ENCODE data around the gene ITGAD. TPM values are rescaled to one million over a fixed set of nuclear protein-coding genes. Genes with fewer than 3 reads are reported as not detected.

The ITGAD gene
- total and polyA plus RNA-seq, 2 of the 4 experiments (the other 2 are of a cell fraction): not detected

DNA sequence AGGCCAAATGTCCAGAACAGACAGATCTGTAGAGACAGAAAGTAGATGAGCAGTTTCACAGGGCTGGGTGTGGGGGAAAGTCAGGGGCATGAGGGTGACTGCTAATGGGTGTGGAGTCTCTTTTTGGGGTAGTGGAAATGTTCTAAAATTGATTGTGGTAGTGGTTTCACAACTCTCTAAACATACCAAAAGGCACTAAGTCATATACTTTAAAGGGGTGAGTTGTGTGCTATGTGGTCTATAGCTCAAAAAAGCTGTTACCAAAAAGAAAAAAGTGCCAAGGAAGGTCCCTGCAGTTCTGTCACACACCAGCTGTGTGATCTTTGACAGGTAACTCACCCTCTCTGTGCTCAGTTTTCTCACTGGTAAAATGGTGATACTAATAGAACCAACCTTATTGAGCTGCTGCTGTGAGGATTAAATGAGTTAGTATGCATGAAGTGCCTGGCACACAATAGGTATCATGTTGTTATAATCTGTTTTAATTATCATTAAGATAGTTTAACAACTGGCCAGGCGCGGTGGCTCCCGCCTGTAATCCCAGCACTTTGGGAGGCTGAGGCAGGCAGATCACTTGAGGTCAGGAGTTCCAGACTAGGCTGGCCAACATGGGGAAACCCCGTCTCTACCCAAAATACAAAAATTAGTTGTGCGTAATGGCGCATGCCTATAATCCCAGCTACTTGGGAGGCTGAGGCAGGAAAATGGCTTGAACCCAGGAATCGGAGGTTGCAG lies 27.8 kb upstream of the ITGAD start:
- Histone ChIP-seq H2AK9ac (replicated peaks; ENCODE audit: low read depth, low read length, poor library complexity) (no peak overlapping the region), H3K27ac (ENCODE audit: insufficient read depth, low read length) (no peak overlapping the region), H4K5ac (ENCODE audit: low read depth, low read length) (no peak overlapping the region), H3K4ac (ENCODE audit: low read depth, low read length) (no peak overlapping the region), H2AFZ (replicated peaks; ENCODE audit: low read length, poor library complexity) (no peak overlapping the region), H3K4me1 (ENCODE audit: control insufficient read depth, insufficient read depth, low read length) (no peaks in the 10 kb centered on the region), H4K8ac (ENCODE audit: low read depth in 2 of 2, low read length in 2 of 2) (no peak overlapping the region), H3K4me3 (ENCODE audit: insufficient read depth, low read depth, low read length) (no peak overlapping the region), H3K4me2 (ENCODE audit: low read depth, low read length) (no peak overlapping the region), H3K18ac (ENCODE audit: low read depth, low read length) (no peak overlapping the region), H3K9me1 (ENCODE audit: insufficient read depth, low read length) (no peaks in the 10 kb centered on the region), H2BK120ac (ENCODE audit: low read depth, low read length) (no peak overlapping the region), H4K20me1 (ENCODE audit: insufficient read depth, low read length) (no peaks in the 10 kb centered on the region), H3K23ac (ENCODE audit: low read depth, low read length) (no peak overlapping the region), H2BK5ac (ENCODE audit: low read depth, low read length, poor library complexity, severe bottlenecking) (no peak overlapping the region), H3K36me3 (ENCODE audit: control insufficient read depth, insufficient read depth, low read length) (no peaks in the 10 kb centered on the region), H2AK5ac (ENCODE audit: low read depth, low read length) (no peak overlapping the region), H4K91ac (ENCODE audit: insufficient read depth, low read depth, low read length) (no peak overlapping the region), H3K9me3 (ENCODE audit: control insufficient read depth, insufficient read depth, low read length) (no peaks in the 10 kb centered on the region), H2BK15ac (ENCODE audit: low read depth, low read length) (no peak overlapping the region), H3K14ac (replicated peaks; ENCODE audit: low read depth, low read length) (no peak overlapping the region), H3K56ac (ENCODE audit: extremely low read depth, insufficient read depth, low read length) (no peak overlapping the region), H3K27me3 (ENCODE audit: control insufficient read depth, insufficient read depth, low read length) (no peaks in the 10 kb centered on the region; the same call in 1 of the 2 replicates), H3K79me1 (ENCODE audit: low read depth in 1 of 2, low read length in 2 of 2) (no peaks in the 10 kb centered on the region), H2BK20ac (ENCODE audit: low read depth, low read length) (no peak overlapping the region), H3K9ac (ENCODE audit: low read depth, low read length) (no peak overlapping the region)
- no peak for ATAC-seq (ENCODE audit: low read depth)
- in situ Hi-C loops (cut with MboI; ENCODE audit: low sequenced_read_pairs) (no loop called here), intact Hi-C loops (cut with micrococcal nuclease) (no loop called here), dilution Hi-C loops (cut with HindIII; ENCODE audit: low sequenced_read_pairs, unreplicated experiment) (no loop called here)
- no CpG with 5 or more reads among the region's 7 CpGs for WGBS, 2 experiments (ENCODE audit: extremely low coverage in 2 of 2, insufficient read length in 1 of 2)
- TF ChIP-seq RAD21 (IDR thresholded peaks at IDR 0.05; ENCODE audit: low read length): no peak
- TF ChIP-seq CHD1 (IDR thresholded peaks at IDR 0.05; ENCODE audit: low read depth, low read length): no peak
- no peak for TF ChIP-seq CEBPB (IDR thresholded peaks at IDR 0.05; ENCODE audit: low read depth, low read length)
- TF ChIP-seq SMC3 (IDR thresholded peaks at IDR 0.05; ENCODE audit: low read depth, low read length): no peak
- no peak for TF ChIP-seq FOS (IDR thresholded peaks at IDR 0.05; ENCODE audit: low read depth, low read length)
- TF ChIP-seq, protein P1, sequence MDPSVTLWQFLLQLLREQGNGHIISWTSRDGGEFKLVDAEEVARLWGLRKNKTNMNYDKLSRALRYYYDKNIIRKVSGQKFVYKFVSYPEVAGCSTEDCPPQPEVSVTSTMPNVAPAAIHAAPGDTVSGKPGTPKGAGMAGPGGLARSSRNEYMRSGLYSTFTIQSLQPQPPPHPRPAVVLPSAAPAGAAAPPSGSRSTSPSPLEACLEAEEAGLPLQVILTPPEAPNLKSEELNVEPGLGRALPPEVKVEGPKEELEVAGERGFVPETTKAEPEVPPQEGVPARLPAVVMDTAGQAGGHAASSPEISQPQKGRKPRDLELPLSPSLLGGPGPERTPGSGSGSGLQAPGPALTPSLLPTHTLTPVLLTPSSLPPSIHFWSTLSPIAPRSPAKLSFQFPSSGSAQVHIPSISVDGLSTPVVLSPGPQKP (IDR thresholded peaks at IDR 0.05; ENCODE audit: borderline replicate concordance, low read depth, low read length): no peak
- no peak for TF ChIP-seq NFE2L2 (IDR thresholded peaks at IDR 0.05; ENCODE audit: low read depth, low read length)
- no peak for TF ChIP-seq MXI1 (IDR thresholded peaks at IDR 0.05; ENCODE audit: borderline replicate concordance, low read depth, low read length)
- no peak for TF ChIP-seq MAFK (IDR thresholded peaks at IDR 0.05; ENCODE audit: low read depth, low read length)
- no peak for TF ChIP-seq BHLHE40 (IDR thresholded peaks at IDR 0.05; ENCODE audit: low read depth, low read length)
- no peak for TF ChIP-seq RCOR1 (IDR thresholded peaks at IDR 0.05; ENCODE audit: insufficient replicate concordance, low read length)
- TF ChIP-seq, protein P2, sequence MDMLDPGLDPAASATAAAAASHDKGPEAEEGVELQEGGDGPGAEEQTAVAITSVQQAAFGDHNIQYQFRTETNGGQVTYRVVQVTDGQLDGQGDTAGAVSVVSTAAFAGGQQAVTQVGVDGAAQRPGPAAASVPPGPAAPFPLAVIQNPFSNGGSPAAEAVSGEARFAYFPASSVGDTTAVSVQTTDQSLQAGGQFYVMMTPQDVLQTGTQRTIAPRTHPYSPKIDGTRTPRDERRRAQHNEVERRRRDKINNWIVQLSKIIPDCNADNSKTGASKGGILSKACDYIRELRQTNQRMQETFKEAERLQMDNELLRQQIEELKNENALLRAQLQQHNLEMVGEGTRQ (IDR thresholded peaks at IDR 0.05; ENCODE audit: low read depth, low read length): no peak
- TF ChIP-seq POLR2A (IDR thresholded peaks at IDR 0.05; ENCODE audit: low read depth, low read length): no peak
- TF ChIP-seq, protein P3, sequence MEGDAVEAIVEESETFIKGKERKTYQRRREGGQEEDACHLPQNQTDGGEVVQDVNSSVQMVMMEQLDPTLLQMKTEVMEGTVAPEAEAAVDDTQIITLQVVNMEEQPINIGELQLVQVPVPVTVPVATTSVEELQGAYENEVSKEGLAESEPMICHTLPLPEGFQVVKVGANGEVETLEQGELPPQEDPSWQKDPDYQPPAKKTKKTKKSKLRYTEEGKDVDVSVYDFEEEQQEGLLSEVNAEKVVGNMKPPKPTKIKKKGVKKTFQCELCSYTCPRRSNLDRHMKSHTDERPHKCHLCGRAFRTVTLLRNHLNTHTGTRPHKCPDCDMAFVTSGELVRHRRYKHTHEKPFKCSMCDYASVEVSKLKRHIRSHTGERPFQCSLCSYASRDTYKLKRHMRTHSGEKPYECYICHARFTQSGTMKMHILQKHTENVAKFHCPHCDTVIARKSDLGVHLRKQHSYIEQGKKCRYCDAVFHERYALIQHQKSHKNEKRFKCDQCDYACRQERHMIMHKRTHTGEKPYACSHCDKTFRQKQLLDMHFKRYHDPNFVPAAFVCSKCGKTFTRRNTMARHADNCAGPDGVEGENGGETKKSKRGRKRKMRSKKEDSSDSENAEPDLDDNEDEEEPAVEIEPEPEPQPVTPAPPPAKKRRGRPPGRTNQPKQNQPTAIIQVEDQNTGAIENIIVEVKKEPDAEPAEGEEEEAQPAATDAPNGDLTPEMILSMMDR (conservative IDR thresholded peaks at IDR 0.05; ENCODE audit: low read depth, low read length): no peak
- TF ChIP-seq MAZ (IDR thresholded peaks at IDR 0.05; ENCODE audit: borderline replicate concordance, low read depth, low read length): no peak
- TF ChIP-seq RFX5 (IDR thresholded peaks at IDR 0.05; ENCODE audit: low read depth, low read length): no peak
- POLR2A ChIA-PET (ENCODE audit: unreplicated experiment): no interaction called here
- CTCF ChIA-PET: no interaction called here
- no peak for DNase-seq
- no TSS peak for BruUV-seq (replicated peaks)
